H9 (cell line): ENCODE results near the gene HLA-DRA. TPM values are rescaled to one million over a fixed set of nuclear protein-coding genes. Genes with fewer than 3 reads are reported as not detected.

Source experiments
- DNase-seq: peaks from one replicate; pipeline ENCODE4 v3.0.0-alpha.2; 2017
- H2AFZ ChIP-seq: one replicate; pipeline ENCODE4 v1.6.1; 2013; ENCODE audit warnings: mild to moderate bottlenecking, low read length, control low read depth, moderate library complexity
- H2AK5ac ChIP-seq: 2 replicates; pipeline ENCODE4 v1.6.1; 2013; ENCODE audit warnings: low read length, control low read depth, mixed read lengths; ENCODE audit not compliant: insufficient read length
- H2BK120ac ChIP-seq: one replicate; pipeline ENCODE4 v1.6.1; 2013; ENCODE audit warnings: low read depth, mild to moderate bottlenecking, low read length, control low read depth, inconsistent platforms; ENCODE audit not compliant: poor library complexity, severe bottlenecking
- H2BK12ac ChIP-seq: 2 replicates; pipeline ENCODE4 v1.6.1; 2013; ENCODE audit warnings: low read length, control low read depth, mixed read lengths, low read depth; ENCODE audit not compliant: insufficient read length
- H2BK15ac ChIP-seq: 2 replicates; pipeline ENCODE4 v1.6.1; 2013; ENCODE audit warnings: low read depth, low read length, control low read depth
- H2BK20ac ChIP-seq: one replicate; pipeline ENCODE4 v1.6.1; 2013; ENCODE audit warnings: low read depth, mild to moderate bottlenecking, low read length, control low read depth, inconsistent platforms; ENCODE audit not compliant: poor library complexity, severe bottlenecking
- H2BK5ac ChIP-seq: 2 replicates; pipeline ENCODE4 v1.6.1; 2013; ENCODE audit warnings: low read length, control low read depth, mixed read lengths; ENCODE audit not compliant: insufficient read length
- H3K14ac ChIP-seq: 2 replicates; pipeline ENCODE4 v1.6.1; 2013; ENCODE audit warnings: low read length, control low read depth; ENCODE audit not compliant: insufficient read depth
- H3K18ac ChIP-seq: 2 replicates; pipeline ENCODE4 v1.6.1; 2013; ENCODE audit warnings: low read depth, mild to moderate bottlenecking, mixed read lengths, low read length, control low read depth; ENCODE audit not compliant: insufficient read length
- H3K23ac ChIP-seq: 2 replicates; pipeline ENCODE4 v1.6.1; 2013; ENCODE audit warnings: low read length, control low read depth, mixed read lengths, low read depth; ENCODE audit not compliant: insufficient read length
- H3K23me2 ChIP-seq: 2 replicates; pipeline ENCODE4 v1.6.1; 2013; ENCODE audit warnings: low read depth, mild to moderate bottlenecking, mixed read lengths, low read length, control low read depth; ENCODE audit not compliant: insufficient read length, poor library complexity, severe bottlenecking
- H3K27ac ChIP-seq: 2 replicates; pipeline ENCODE4 v1.5.1; 2013; ENCODE audit warnings: low read length, control low read depth, mixed read lengths, low read depth; ENCODE audit not compliant: insufficient read length
- H3K27me3 ChIP-seq: 2 replicates; pipeline ENCODE4 v1.6.1; 2013; ENCODE audit warnings: low read length, control low read depth, inconsistent platforms; ENCODE audit not compliant: insufficient read depth
- H3K4ac ChIP-seq: 2 replicates; pipeline ENCODE4 v1.6.1; 2013; ENCODE audit warnings: low read depth, mild to moderate bottlenecking, control low read depth, inconsistent platforms, low read length, moderate library complexity
- H3K4me1 ChIP-seq: 2 replicates; pipeline ENCODE4 v1.6.1; 2013; ENCODE audit warnings: low read length, control low read depth, inconsistent platforms; ENCODE audit not compliant: insufficient read depth
- H3K4me2 ChIP-seq: 2 replicates; pipeline ENCODE4 v1.6.1; 2013; ENCODE audit warnings: low read length, control low read depth, mixed read lengths; ENCODE audit not compliant: insufficient read length, insufficient read depth
- H3K56ac ChIP-seq: 2 replicates; pipeline ENCODE4 v1.6.1; 2013; ENCODE audit warnings: low read depth, mild to moderate bottlenecking, mixed read lengths, low read length, control low read depth; ENCODE audit not compliant: insufficient read length
- H3K79me1 ChIP-seq: 2 replicates; pipeline ENCODE4 v1.6.1; 2013; ENCODE audit warnings: low read depth, mild to moderate bottlenecking, moderate library complexity, low read length, control low read depth, inconsistent platforms; ENCODE audit not compliant: insufficient read depth, poor library complexity, severe bottlenecking
- H3K79me2 ChIP-seq: 2 replicates; pipeline ENCODE4 v1.6.1; 2013; ENCODE audit warnings: low read length, control low read depth, inconsistent platforms; ENCODE audit not compliant: insufficient read depth
- H3K9ac ChIP-seq: 2 replicates; pipeline ENCODE4 v1.6.1; 2013; ENCODE audit warnings: low read length, control low read depth, mixed read lengths; ENCODE audit not compliant: insufficient read length; ENCODE audit errors: extremely low read depth
- H3K9me3 ChIP-seq: one replicate; pipeline ENCODE4 v1.6.1; 2013; ENCODE audit warnings: low read depth, low read length, inconsistent platforms; ENCODE audit not compliant: control insufficient read depth
- H3T11ph ChIP-seq: one replicate; pipeline ENCODE4 v1.6.1; 2013; ENCODE audit warnings: mild to moderate bottlenecking, low read length, control low read depth, inconsistent platforms
- H4K20me1 ChIP-seq: one replicate; pipeline ENCODE4 v1.6.1; 2013; ENCODE audit not compliant: control insufficient read depth, insufficient read length, insufficient read depth
- H4K5ac ChIP-seq: 2 replicates; pipeline ENCODE4 v1.6.1; 2013; ENCODE audit warnings: low read depth, mild to moderate bottlenecking, mixed read lengths, low read length, control low read depth; ENCODE audit not compliant: insufficient read length
- H4K8ac ChIP-seq: replicated peaks from 2 replicates; pipeline ENCODE4 v1.6.1; 2013; ENCODE audit warnings: low read length, control low read depth, mixed read lengths, low read depth; ENCODE audit not compliant: insufficient read length
- H4K91ac ChIP-seq: 2 replicates; pipeline ENCODE4 v1.6.1; 2013; ENCODE audit warnings: low read depth, mild to moderate bottlenecking, moderate library complexity, mixed read lengths, low read length, control low read depth; ENCODE audit not compliant: insufficient read length
- H3K27ac Mint-ChIP-seq, 3 experiments: 2 replicates in 2 of 3; 3 replicates in 1 of 3; pipeline ENCODE4 v1.8.0; 2020 to 2021; ENCODE audit warnings: mixed read lengths in 3 of 3, mild to moderate bottlenecking in 1 of 3, moderate library complexity in 1 of 3
- H3K27me3 Mint-ChIP-seq: 2 replicates; pipeline ENCODE4 v1.8.0; 2021; ENCODE audit warnings: low read depth, mild to moderate bottlenecking, moderate library complexity, mixed read lengths
- H3K36me3 Mint-ChIP-seq, 3 experiments: 2 replicates in 2 of 3; 3 replicates in 1 of 3; pipeline ENCODE4 v1.8.0; 2020 to 2021; ENCODE audit warnings: low read depth in 3 of 3, mixed read lengths in 3 of 3; ENCODE audit not compliant: insufficient read depth in 1 of 3
- H3K4me1 Mint-ChIP-seq, 2 experiments: 2 replicates each; pipeline ENCODE4 v1.8.0; 2020; ENCODE audit warnings: mixed read lengths in 2 of 2
- H3K4me3 Mint-ChIP-seq, 2 experiments: 2 replicates in 1 of 2; 3 replicates in 1 of 2; pipeline ENCODE4 v1.8.0; 2020 to 2021; ENCODE audit warnings: mild to moderate bottlenecking in 2 of 2, mixed read lengths in 2 of 2, moderate library complexity in 1 of 2
- H3K9me3 Mint-ChIP-seq, 2 experiments: 2 replicates in 1 of 2; 3 replicates in 1 of 2; pipeline ENCODE4 v1.8.0; 2020; ENCODE audit warnings: mild to moderate bottlenecking in 2 of 2, mixed read lengths in 2 of 2, moderate library complexity in 1 of 2
- CTCF ChIP-seq: fragments of 200-600 bp; sonication (generic); conservative IDR thresholded peaks from 3 replicates; pipeline ENCODE4 v1.8.0; 2021; ENCODE audit warnings: antibody characterized with exemption, mild to moderate bottlenecking
- WGBS: extraction: QIAGEN DNeasy Blood & Tissue Kit; methylation state at CpG from one replicate; pipeline ENCODE4 v1.1.7; 2013; ENCODE audit warnings: missing lambda C conversion rate, low lambda C conversion rate, mixed read lengths; ENCODE audit not compliant: insufficient read length; ENCODE audit errors: extremely low coverage; 5-methylcytosine and 5-hydroxymethylcytosine counted together
- total RNA-seq: library from RNA; stranded (reverse); gene quantifications from 2 replicates; pipeline ENCODE4 v1.2.1, GENCODE V29; 2021

The HLA-DRA gene
- total RNA-seq, 1 experiment from 2014 or later: 3.1 TPM

GRCh38 chr6:32436995-32437836, 2.5 kb upstream of the HLA-DRA start:
- no peak for DNase-seq
- H2BK15ac ChIP-seq: no peak overlapping the region
- H2BK5ac ChIP-seq: no peak overlapping the region
- no peak overlapping the region for H4K5ac ChIP-seq
- no peak overlapping the region for H3K27ac ChIP-seq
- Mint-ChIP-seq H3K4me3 (no peak overlapping the region), H3K9me3 (no peaks in the 10 kb centered on the region), H3K27me3 (no peaks in the 10 kb centered on the region; the same call in 1 of the 2 replicates), H3K27ac (no peak overlapping the region), H3K36me3 (no peaks in the 10 kb centered on the region; a peak in 1 of 7 replicates), H3K4me1 (peaks cover 4 to 6% of the 10 kb centered on the region in 2 experiments)
- TF ChIP-seq CTCF: no peak
- no peak overlapping the region for H2BK12ac ChIP-seq
- no peaks in the 10 kb centered on the region for H4K20me1 ChIP-seq
- H2AFZ ChIP-seq: no peak overlapping the region
- no peak overlapping the region for H4K91ac ChIP-seq
- WGBS: no CpG with 5 or more reads among the region's 2 CpGs
- H2BK20ac ChIP-seq: no peak overlapping the region
- no peak overlapping the region for H3K4ac ChIP-seq
- no peaks in the 10 kb centered on the region for H3K79me2 ChIP-seq
- H3K79me1 ChIP-seq: no peaks in the 10 kb centered on the region
- H3T11ph ChIP-seq: no peak overlapping the region
- no peak overlapping the region for H3K23ac ChIP-seq
- no peaks in the 10 kb centered on the region for H3K4me1 ChIP-seq
- H4K8ac ChIP-seq: no peak overlapping the region
- H3K14ac ChIP-seq: no peak overlapping the region
- H3K9me3 ChIP-seq: no peaks in the 10 kb centered on the region
- H3K27me3 ChIP-seq: no peaks in the 10 kb centered on the region
- no peak overlapping the region for H3K9ac ChIP-seq
- H3K56ac ChIP-seq: no peak overlapping the region
- H2BK120ac ChIP-seq: no peak overlapping the region
- H2AK5ac ChIP-seq: no peak overlapping the region
- no peak overlapping the region for H3K18ac ChIP-seq
- no peaks in the 10 kb centered on the region for H3K23me2 ChIP-seq
- H3K4me2 ChIP-seq: no peak overlapping the region
